Stimulated activated naive CD4-positive, alpha-beta T cell (primary cell): Measurements from ENCODE around the gene ASB6.
"Not testable (repeated sequence)": the region's sequence is repeated elsewhere in the genome, so short reads cannot be mapped to it uniquely, and the experiment has no call there.

Experiments used
- DNase-seq, 6 experiments: peaks; one replicate each; lab custom pipeline; 2025; lab: John Stamatoyannopoulos, UW

The ASB6 gene

GRCh38 chr9:129643706-129644105 is 1.8 kb upstream of the ASB6 start:
- no peak for DNase-seq

- DNase-seq = no peak
Measured at GRCh38 chr9:129640871-129641749, 841 bp downstream of the ASB6 start.

GRCh38 chr9:129640086-129640870 is 1.7 kb downstream of the ASB6 start:
- no peak for DNase-seq

GRCh38 chr9:129639756-129640085 is 2.2 kb downstream of the ASB6 start:
- DNase-seq = no peak

- no peak for DNase-seq
Measured at GRCh38 chr9:129639034-129639630, 2.8 kb downstream of the ASB6 start.

- DNase-seq = no peak
Measured at GRCh38 chr9:129637673-129638439, 4.1 kb downstream of the ASB6 start.

GRCh38 chr9:129637102-129637501 is 4.8 kb downstream of the ASB6 start:
- no peak for DNase-seq

- DNase-seq = not testable (repeated sequence)
Measured at GRCh38 chr9:129636343-129636742, 5.6 kb downstream of the ASB6 start.

- no peak for DNase-seq
Measured at GRCh38 chr9:129635099-129636065, 6.6 kb downstream of the ASB6 start.

GRCh38 chr9:129633848-129634247 is 8.1 kb downstream of the ASB6 start:
- no peak for DNase-seq

GRCh38 chr9:129633207-129633606 is 8.7 kb downstream of the ASB6 start:
- DNase-seq = no peak

- no peak for DNase-seq
Measured at GRCh38 chr9:129632460-129632859, 9.5 kb downstream of the ASB6 start.

- no peak for DNase-seq
Measured at GRCh38 chr9:129631674-129632129, 10.2 kb downstream of the ASB6 start.

GRCh38 chr9:129630967-129631673 is 10.8 kb downstream of the ASB6 start:
- no peak for DNase-seq

GRCh38 chr9:129629251-129629820 is 12.6 kb downstream of the ASB6 start:
- no peak for DNase-seq

- no peak for DNase-seq
Measured at GRCh38 chr9:129628709-129629108, 13.2 kb downstream of the ASB6 start.

GRCh38 chr9:129627556-129628440 is 14.2 kb downstream of the ASB6 start:
- DNase-seq = no peak

- DNase-seq = peak in 5 of 6 experiments; percentile 26 to 70 (median 46)
Measured at GRCh38 chr9:129626625-129627284, 15.2 kb downstream of the ASB6 start.
